Inferior parietal cortex (tissue), 1 donor: ENCODE data around the gene PLA2G6.

Source experiments
- DNase-seq: peaks from one replicate; pipeline ENCODE4 v3.0.0-alpha.2; 2016; ENCODE audit errors: extremely low spot score

The PLA2G6 gene

DNA sequence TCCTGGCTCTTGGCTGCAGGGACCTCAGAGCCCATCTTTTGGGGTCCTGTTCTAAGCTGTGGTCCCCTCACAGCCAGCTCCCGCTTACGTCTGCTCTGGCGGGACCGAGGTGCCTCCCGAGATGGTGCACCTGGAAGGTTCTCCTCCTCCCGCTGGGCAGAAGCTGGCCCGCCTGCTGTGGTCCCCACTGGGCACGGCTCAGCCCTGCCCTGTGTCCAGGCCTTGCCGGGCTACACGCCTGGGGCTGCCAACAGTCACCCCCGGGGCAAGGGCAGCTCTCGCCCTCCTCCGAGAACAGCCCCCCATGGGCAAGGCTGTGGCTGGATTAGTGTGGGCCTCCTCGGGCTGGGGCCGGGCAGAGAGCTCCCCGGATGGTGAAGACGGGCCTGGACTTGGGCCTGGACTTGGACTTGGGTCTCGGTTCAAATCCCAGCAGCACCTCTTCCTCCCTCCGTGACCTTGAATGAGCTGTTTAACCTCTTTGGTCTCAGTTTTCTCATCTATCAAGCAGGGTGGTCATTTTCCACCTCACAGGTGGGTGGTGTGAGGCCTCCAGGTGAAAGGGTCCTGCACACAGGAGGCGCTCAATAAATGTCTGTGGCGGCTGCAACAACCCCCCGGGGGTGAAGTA is 72.1 kb downstream of the PLA2G6 start:
- DNase-seq, result no peak

DNA sequence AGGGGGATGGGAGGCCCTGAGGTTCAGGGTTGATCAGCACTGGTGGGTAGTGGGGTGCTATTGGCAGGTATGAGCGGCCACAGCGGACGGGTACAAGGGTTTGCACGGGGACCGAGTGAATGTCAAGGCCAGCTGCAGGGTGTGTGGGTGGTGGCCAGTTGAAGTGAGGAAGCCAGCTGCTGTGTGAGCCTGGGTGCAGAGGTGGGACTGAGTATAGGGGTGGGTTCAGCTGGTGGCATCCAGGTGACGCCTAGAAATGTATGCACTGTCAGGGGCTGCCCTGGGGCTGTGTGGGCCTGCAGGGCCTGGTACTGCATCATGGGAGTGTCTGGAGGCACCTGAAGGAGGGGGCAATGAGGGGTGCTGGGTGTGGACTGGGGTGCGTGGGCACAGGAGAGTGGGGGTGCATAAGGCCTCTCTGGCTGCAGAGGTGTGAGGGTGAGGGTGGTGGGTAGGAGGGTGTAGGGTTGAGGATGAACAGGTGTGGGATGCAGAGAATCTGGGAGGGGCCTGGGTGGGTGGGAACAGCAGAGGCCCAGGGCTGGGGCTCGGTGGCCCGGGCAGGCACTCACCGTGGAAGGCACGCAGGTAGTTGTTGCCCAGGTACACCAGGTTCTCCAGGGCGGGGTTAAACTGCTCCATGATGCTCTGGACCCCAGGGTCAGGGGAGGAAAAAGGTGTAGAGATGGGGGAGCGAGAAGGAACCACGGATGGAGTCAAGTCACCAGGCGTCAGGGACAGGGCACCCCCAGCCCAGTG is 72.9 kb downstream of the PLA2G6 start:
- DNase-seq, result no peak

DNA sequence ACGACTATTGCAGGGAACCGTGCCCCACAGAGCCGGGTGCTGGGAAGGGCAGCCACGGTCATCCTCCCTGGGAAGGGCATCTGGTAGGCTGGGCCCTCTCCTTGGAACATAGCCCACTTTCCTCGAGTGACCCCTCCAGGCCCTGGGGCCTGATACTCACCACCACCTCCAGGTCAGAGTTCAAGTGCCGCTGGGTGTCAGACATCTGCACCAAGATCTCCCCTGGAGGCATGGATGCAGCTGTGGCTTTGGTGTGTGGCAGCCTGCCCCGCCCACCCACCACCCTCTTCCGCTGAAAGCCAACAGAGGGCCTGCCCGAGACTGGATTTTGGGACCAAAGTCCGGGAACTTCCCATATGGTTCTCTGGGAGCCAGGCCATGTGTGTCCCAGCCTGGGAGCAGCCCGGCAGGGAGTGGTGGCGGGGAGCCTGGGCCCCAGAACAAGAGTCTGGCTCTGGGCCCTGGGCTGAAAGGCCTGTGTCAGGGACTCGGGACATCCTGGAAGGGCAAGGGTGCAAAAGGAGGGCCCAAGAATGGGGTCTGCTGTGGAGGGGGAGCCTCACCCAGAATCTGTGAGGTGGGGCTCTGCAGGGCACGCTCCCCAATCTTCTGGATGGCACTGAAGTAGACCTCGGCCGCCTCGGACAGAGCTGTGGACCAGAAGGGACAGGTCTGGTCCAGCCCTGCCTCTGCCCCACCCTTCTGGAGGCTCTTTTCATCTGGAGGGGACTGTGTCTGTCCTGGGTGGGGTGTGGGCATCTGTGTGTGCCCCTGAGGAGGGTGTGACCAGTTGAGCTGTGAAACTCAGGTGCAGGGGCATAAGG is 73.7 kb downstream of the PLA2G6 start:
- no peak for DNase-seq

DNA sequence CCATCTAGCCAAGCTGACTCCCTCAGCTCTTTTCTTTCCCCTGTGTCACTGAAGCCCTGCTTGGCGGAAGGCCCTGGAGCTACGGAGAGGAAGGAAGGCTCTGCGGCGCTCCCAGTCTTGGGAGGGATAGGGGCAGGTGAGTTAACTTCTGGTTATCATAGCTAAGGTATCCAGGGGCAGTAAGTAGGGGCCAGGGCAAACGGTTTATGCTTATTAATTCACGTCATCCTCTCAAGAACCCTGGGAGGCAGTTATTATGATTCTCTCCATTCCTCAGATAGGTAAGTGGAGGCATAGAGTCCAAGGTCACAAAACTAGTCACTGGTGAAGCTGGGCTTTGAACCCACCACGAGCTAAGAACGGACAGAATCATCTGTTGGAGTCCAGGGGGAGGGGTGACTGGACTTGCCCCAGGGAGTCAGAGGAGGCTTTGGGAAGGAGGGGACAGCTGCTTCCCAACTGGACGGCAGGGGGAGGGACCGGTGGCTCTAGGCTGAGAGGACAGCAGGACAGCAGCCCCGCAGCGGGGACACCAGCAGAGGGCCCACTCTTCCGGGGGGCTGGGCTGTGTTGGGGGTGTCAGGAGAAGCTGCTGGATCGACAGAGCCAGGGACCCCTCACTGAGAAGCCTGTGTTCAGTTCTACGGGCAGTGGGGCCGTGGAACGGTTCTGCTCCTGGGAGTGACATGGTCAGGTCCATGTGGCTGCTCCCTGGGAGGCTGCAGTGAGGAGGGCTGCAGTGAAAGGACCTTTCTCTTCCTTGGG is 74.6 kb downstream of the PLA2G6 start:
- no peak for DNase-seq

DNA sequence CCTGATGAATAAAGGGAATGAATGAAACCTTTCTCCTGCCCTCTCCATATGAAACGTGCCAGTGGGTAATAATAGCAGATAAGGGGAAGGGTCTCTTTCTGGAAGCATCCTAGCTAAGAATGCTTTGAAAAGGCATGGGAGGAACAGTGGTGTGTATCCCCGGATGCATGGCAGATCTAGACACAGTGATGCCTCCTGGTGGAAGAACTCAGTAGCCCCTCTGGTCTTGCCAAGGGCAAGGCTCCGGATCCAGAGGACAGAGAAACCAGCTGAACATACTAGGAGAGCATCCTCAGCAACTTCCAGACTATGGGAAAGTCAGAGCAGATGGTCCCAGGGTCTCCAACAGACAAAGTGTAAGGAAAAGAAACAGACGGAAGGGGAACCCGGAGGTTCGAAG is 77.5 kb downstream of the PLA2G6 start:
- no peak for DNase-seq

DNA sequence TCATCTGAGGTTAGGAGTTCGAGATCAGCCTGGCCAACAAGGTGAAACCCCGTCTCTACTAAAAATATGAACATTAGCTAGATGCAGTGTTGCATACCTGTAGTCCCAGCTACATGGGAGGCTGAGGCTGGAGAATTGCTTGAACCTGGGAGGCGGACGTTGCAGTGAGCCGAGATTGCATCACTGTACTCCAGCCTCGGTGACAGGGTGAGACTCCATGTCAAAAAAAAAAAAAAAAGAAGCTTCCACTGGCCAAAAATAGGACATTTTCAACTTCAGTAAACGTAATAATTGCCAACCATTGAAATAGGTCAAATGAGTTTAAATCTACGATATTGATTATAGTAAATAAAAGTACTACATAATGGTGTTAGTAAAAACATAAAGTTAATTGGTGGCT is 78.0 kb downstream of the PLA2G6 start:
- DNase-seq, result no peak

DNA sequence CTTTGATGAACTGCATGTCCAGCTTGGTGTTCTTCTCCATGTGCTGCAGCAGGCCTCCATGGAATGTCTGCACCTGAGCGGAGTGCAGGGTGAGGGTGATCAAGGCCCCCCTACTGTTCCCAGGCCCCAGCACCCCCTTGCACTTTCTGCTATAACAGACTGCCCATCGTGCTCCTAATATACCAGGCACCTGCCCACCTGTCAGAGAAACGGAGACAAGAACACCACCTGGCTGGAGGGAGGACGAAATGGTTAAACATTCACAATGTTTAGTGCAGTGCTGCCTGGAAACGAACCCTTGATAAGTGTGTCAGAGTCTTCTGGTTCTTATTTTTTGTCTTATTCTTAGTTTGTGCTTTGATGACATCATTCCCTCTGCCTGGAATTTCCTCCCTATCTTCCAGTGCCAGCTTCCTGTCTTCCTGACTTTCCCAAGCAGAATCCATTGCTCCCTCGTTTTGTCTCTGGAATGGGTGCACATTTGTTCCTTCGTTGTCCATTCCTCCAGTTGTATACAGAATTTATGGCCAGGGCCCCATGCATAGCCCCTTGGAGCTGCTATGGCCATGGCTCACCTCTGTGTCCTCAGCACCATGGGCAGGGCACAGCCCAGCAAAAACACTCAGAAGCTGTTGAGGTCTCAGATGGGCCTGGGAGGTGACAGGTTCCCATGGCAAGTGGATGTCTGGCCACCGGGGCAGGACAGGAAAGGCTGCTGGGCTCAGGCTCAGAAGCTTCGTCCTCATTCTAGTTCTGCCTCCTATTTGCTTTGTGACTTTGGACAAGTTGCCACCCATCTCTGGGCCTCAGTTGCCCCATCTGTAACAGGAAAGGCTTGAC is 83.0 kb downstream of the PLA2G6 start:
- no peak for DNase-seq

DNA sequence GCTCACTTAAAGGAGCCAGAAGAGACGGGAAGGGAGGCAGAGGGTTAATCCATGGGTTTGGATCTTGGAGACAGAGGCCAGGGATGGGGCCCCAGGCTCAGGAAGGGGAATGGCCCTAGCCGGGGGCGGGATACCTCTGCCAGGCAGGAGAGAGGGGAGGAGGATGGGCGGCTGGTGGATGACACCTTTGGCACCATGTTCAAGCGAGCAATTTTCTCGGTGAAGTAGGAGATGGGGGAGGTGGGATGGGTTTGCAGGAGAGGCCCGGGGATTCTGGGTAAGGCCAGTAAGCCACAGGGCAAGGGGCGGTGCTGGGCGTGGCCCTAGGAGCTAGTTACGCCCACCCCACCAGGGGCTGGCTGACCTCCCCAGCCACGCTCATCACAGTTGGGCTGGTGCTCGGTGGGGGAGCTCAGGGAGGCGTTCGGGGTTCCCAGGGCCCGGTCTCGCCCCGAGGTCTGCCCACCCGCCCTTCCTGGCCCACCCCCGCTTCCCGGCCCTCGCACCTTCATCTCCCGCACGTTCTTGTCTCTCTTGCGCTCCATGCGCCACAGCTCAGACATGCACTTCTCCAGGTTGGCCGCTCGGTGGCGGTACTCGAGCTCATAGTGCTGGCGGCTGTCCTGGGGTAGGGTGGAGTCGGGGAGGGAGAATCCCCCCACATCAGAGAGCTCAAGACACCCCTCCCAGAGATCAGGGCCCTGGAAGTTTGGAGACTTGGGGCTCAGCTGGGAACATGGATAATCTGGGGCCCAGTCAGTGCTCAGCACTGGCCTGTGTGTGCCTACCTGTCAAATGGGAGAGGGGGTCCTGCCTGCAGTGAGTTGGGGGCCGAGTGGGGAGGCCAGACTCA is 83.8 kb downstream of the PLA2G6 start:
- no peak for DNase-seq

DNA sequence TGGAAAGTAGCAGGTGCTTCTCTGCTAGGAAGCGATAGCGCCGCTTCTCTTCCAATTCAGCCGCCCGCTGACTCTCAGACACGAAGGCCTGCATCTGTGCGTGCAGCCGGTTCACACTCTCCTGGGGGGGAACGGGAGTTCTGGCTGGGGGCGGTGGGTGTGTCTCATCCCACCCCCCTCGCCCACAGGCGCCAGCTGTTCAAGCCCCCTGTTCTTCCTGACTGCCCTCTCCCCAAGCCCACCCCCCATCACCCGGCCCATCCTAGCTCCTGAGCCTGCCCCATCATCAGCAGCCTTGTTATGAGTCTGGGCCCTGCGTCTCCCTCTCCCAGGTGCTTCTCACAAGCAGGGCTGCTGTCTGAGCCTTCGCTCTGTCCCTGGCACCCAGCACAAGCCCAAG is 84.6 kb downstream of the PLA2G6 start:
- DNase-seq, result no peak

DNA sequence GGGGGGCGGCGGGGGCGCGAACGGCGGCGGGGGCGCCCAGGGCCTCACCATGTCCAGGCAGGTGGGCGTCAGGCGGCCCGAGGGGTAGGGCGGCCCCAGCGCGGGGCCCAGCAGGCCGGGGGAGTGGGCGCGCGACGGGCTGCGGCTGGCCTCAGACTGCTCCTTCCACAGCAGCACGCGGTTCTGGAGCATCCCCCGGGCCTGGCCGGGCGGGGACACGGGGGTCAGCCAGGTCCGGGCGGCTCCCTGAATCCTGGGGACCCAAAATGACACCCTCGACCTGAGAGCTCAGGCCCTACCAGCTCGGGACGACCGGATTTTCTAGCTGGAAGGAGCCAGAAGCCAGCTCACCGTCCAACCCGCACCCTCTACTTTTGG is 92.2 kb downstream of the PLA2G6 start:
- DNase-seq, result no peak

DNA sequence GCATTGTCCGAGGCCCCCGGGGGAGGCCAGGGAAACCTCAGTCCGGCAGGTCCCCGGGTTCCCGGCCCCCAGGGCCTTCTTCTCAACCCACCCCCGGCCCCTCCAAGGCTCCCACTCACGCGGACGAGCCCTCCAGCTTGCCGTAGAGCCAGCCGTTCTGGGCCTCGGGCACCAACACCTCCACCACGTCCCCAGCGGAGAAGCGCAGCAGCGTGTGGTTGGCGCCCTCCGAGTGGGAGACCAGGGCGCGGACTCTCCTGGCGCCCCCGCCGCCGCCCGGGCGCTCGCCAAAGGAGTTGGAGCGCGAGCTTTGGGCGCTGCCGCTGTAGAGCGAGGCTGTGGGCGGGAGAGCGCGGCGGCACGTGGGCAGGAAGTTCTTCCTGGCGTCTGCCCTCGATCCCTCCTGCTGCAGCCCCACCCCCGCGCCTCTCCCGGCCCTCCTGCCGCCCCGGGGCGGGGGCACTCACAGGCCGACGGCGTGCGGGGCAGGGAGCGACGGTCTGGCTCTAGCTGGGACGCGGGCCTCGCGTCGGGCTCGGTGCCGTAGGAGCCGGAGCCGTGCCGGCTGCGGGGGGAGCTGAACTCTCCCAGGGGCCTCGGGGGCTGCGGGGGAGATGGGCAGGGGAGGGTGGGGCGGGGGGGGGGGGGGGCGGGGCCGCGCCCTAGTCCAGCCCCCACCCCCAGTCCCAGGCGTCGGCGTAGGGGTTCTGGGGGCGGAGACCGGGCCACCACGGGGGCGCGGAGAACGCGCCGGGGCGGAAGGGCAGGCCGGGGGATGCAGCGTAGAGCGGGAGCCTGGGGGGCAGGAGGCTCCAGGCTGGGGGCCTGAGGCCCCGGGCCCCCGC is 92.8 kb downstream of the PLA2G6 start:
- DNase-seq, result no peak

DNA sequence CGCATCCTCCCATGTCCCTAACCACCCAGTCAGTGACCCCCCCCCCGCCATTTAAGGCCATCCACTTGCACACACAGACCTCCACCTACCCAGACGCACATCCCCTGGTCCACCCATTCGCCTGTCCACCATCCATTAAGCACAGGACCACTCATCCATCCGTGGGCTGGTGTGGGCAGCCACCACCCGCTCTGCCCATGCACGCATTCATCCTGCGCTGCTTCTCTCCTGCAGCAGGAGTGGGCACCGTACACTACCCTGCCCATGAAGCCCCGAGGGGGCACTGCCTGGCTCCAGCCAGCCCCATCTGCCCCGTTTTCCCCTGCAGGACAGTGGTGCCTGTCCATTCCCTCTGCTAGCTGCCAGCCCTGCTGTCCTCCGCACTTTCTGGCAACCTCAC is 93.8 kb downstream of the PLA2G6 start:
- no peak for DNase-seq

DNA sequence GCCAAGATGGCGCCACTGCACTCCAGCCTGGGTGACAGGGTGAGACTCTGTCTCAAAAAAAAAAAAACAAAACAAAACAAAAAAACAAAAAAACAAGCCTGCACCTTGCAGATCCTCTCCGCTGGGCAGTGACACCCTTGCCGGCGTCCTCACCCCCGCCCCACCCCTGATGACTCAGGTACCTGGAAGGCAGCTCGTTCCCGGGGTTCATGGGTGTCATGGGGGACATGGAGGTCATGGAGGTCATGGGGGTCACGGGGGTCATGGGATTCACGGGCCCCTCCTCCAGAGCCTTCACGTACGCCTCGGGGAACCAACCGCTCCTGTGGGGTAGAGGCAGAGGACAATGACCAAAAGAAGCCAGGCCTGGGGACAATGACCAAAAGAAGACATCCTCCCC is 94.7 kb downstream of the PLA2G6 start:
- no peak for DNase-seq

DNA sequence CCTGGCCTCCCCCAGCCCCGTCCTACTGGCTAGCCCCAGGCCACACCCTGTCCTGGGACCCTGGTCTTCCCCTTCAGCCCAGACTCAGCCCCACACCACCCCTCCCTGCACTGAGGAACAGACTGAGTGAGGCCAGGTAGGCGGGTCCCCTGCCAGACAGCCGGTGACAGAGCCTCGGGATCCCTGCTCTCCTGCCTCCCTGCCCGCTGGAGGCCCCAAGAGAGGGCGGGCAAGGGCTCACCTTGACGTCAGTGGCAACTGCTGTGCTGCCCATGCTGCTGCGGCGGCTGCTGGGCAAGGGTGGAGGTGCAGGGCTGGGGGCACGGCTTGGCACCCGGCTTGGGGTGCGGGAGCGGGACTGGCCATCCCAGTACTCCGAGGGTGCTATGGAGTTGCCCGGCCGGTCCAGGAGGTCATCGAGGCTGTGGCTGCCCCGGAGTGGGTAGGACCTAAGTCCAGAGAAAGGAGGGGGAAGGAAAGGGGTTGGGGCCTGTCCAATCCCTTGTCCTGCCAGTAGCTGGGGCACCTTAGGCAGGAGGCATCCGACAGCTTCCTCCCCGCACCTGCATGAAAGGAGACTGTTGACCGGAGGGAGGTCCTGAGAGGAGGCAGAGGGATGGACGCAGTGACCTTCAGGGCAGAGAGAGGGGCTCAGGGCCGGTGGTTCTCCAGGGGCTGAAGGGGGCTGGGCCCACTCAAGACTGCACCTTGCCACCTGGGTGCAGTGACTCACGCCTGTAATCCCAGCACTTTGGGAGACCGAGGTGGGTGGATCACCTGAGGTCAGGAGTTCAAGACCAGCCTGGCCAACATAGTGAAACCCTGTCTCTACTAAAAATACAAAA is 95.4 kb downstream of the PLA2G6 start:
- no peak for DNase-seq

DNA sequence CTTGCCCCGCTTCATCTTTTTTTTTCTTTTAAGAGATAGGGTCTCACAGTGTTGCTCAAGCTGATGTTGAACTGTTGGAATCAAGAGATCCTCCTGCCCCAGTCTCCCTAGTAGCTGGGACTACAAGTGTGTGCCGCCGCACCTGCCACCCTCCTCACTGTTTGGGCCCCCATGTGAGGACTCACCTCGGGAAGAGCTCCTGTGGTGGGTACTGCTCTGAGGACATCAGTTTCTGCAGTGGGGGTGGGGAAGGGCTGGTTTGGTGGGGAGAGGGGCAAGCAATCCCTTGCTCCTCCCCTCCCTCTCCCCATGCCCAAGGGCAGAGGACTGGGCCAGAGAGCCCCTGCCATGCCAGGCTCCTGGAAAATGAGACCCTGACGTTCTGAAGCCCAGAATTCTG is 96.1 kb downstream of the PLA2G6 start:
- no peak for DNase-seq

DNA sequence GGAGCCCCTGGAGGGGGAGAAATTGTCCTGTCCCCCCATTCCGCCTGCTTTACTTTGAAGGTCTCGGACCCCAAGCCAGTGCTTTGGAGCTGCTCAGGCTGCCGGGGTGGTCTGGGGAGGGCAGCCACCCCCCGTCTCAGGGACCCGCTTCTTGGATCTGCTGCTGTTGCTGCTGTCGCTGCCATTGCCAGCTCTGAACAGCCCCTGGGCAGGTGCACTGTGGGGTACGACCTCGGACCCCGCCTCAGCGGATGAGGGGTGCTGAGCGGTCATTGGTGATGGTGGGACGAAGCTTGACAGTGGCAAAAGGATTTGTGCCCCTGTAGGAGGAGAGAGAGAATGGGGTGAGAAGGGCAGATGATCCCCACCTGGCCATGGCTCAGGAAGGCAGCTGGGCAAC is 96.6 kb downstream of the PLA2G6 start:
- DNase-seq, result no peak

DNA sequence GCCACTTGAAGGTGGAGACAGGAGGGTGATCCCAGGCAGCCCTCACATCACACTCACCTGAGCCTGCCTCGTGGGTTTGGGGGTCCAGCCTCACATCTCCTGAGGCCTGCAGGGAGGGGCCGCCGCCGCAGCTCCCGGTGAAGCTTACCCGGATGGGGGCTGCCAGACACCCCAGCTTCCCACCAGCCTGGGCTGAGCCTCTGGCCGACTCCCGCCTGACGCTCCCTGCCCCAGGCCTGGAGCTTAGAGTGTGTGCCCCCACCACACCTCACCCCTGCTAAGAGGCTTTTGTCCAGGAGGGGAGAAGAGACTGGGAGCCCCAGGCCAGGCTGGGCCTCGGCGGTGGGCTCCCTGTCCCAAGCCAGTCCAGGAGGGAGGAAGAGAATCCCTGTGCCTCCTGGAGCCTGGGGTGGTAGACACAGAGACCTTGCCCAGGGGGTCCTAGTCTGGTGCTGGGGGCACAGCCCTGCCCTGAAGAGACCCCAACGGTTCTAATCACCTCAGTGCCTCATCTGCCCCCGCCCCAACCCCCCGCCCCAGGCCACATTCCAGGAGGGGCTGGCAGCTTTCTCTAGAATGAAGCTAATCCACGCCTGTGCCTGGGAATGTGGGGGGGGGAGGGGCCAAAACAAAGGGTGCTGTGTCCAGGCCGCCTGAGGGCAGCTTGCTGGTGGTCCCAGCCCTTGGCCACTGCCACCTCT is 97.5 kb downstream of the PLA2G6 start, which contains the start of gene SLC16A8:
SLC16A8 (minus strand) TSS at position 254 of the 701 bp plus-strand sequence. CDS start 1,311 bp downstream, outside the sequence.
- no peak for DNase-seq
